ENCODE data around the gene ST3GAL3. TPM values are rescaled to one million over a fixed set of nuclear protein-coding genes. Genes with fewer than 3 reads are reported as not detected.

The ST3GAL3 gene
- total and polyA plus RNA-seq, 2 donors (not counting 3 experiments of a cell fraction or from before 2014, with no cell fraction given), result 14.3 to 35.8 TPM

GRCh38 chr1:43708002-43708410 lies 670 bp downstream of the ST3GAL3 start:
- Histone ChIP-seq H3K9me3 (replicated peaks; ENCODE audit: control insufficient read depth, insufficient read depth, low read length) (no peaks in the 10 kb centered on the region), H3K79me2 (ENCODE audit: control insufficient read depth, insufficient read depth, low read length) (peaks cover 28% of the 10 kb centered on the region), H3K9ac (replicated peaks; ENCODE audit: extremely low read depth, insufficient read depth, low read length) (peak overlapping the region; percentile 89), H2AFZ (ENCODE audit: low read depth, low read length) (peak overlapping the region; percentile 29), H3K4me1 (ENCODE audit: control insufficient read depth, extremely low read depth, insufficient read depth, low read length) (peaks cover 48% of the 10 kb centered on the region), H3K27ac (ENCODE audit: insufficient read depth, low read depth, low read length) (peak overlapping the region; percentile 71), H3K9me1 (replicated peaks; ENCODE audit: control insufficient read depth, extremely low read depth, insufficient read depth, low read length) (no peaks in the 10 kb centered on the region), H3K27me3 (ENCODE audit: control insufficient read depth in 2 of 2, insufficient read depth in 2 of 2, low read length in 2 of 2) (no peaks in the 10 kb centered on the region), H3K36me3 (ENCODE audit: control insufficient read depth in 2 of 2, extremely low read depth in 1 of 2, insufficient read depth in 2 of 2, low read length in 2 of 2) (peaks cover 6 to 15% of the 10 kb centered on the region in 2 experiments), H3K4me2 (ENCODE audit: insufficient read depth, low read length) (peak overlapping the region; percentile 92), H4K20me1 (replicated peaks; ENCODE audit: control insufficient read depth, extremely low read depth, insufficient read depth, low read length) (no peaks in the 10 kb centered on the region), H3K4me3 (replicated peaks in 1 of 3; ENCODE audit: insufficient read depth in 1 of 3, low read depth in 1 of 3, low read length in 3 of 3) (peak overlapping the region; percentile 37 to 85 (median 56))
- TF ChIP-seq POLR2A (IDR thresholded peaks at IDR 0.05; ENCODE audit: low read depth, low read length), result no peak
- TF ChIP-seq MAX (IDR thresholded peaks at IDR 0.05; ENCODE audit: insufficient read depth, insufficient read length), result no peak
- TF ChIP-seq FOS (IDR thresholded peaks at IDR 0.05; ENCODE audit: borderline replicate concordance, insufficient read depth, low read length), result no peak
- TF ChIP-seq GATA2 (IDR thresholded peaks at IDR 0.05; ENCODE audit: insufficient read depth, insufficient read length, low read depth, low read length), result no peak
- no peak for TF ChIP-seq JUN (IDR thresholded peaks at IDR 0.05; ENCODE audit: borderline replicate concordance, insufficient read depth, insufficient read length, low read depth)
- TF ChIP-seq POLR2AphosphoS5 (IDR thresholded peaks at IDR 0.05; ENCODE audit: insufficient read depth, low read depth, low read length), result no peak
- TF ChIP-seq EZH2 (IDR thresholded peaks at IDR 0.05; ENCODE audit: borderline replicate concordance, low read depth, low read length, severe bottlenecking), result no peak
- TF ChIP-seq MYC (IDR thresholded peaks at IDR 0.05; ENCODE audit: low read depth, low read length), result no peak
- no peak for TF ChIP-seq CTCF (IDR thresholded peaks at IDR 0.05; ENCODE audit: extremely low read depth in 1 of 2, insufficient read depth in 1 of 2, low read depth in 1 of 2, low read length in 2 of 2)
- POLR2A ChIA-PET, result no interaction called here
- FAIRE-seq (no peak), DNase-seq (ENCODE audit: low read depth, low spot score) (peak; percentile 59)
- intact Hi-C loops (cut with micrococcal nuclease) (loop anchor here (5.0 kb wide), 2 partner anchors 181 to 339 kb away; no protein-coding TSS in a partner anchor), dilution Hi-C loops (cut with MboI; ENCODE audit: extremely low pct_ligation_motif_present, low sequenced_read_pairs) (no loop called here)
- CTCF ChIA-PET, result interaction anchor here (0.9 to 1.1 kb wide), 2 partner anchors 55 to 227 kb away, joined by 3 to 4 read pairs; no protein-coding TSS in a partner anchor
- TSS peak; percentile 46 for BruUV-seq (replicated peaks)
